Body of pancreas (tissue), 4 donors: ENCODE measurements around the gene SALL4.

Source experiments
- CTCF ChIP-seq, 7 experiments: fragments of 450-650 bp in 4 of 7; fragments of 200-600 bp in 3 of 7; sonication (generic) in 3 of 7; IDR thresholded peaks; one replicate each; pipeline ENCODE4 v1.5.1; 2016 to 2019; ENCODE audit warnings: antibody characterized with exemption in 7 of 7
- POLR2A ChIP-seq, 3 donors: fragments of 450-650 bp; IDR thresholded peaks; one replicate each; pipeline ENCODE4 v1.6.1; 2016; ENCODE audit warnings: antibody characterized with exemption in 3 of 3, mild to moderate bottlenecking in 2 of 3

- TF ChIP-seq CTCF (IDR thresholded peaks at IDR 0.05) = no peak
- no peak for TF ChIP-seq POLR2A (IDR thresholded peaks at IDR 0.05)
Measured at GRCh38 chr20:51799401-51799860, 2.9 kb downstream of the SALL4 start.
